ENCODE results near the gene CA10.

Gene CA10

GRCh38 chr17:52181782-52182181 is 23.3 kb upstream of the CA10 start:
- H3K27ac Mint-ChIP-seq: no peak overlapping the region
- peaks cover 14% of the 10 kb centered on the region for H3K9me3 Mint-ChIP-seq
- TF ChIP-seq CTCF (IDR thresholded peaks at IDR 0.05; ENCODE audit: unreplicated experiment in 3 of 3): no peak
- H3K4me3 Mint-ChIP-seq: no peak overlapping the region
- no peaks in the 10 kb centered on the region for H3K4me1 Mint-ChIP-seq
- peaks cover 4% of the 10 kb centered on the region for H3K27me3 Mint-ChIP-seq (ENCODE audit: low read depth)
- no peaks in the 10 kb centered on the region for H3K36me3 Mint-ChIP-seq (ENCODE audit: low read depth)

GRCh38 chr17:52178012-52178411 is 19.5 kb upstream of the CA10 start:
- Mint-ChIP-seq H3K36me3 (ENCODE audit: low read depth) (no peaks in the 10 kb centered on the region), H3K27ac (no peak overlapping the region), H3K9me3 (no peaks in the 10 kb centered on the region), H3K4me3 (no peak overlapping the region), H3K4me1 (no peaks in the 10 kb centered on the region), H3K27me3 (ENCODE audit: low read depth) (peaks cover 4% of the 10 kb centered on the region)
- TF ChIP-seq CTCF (IDR thresholded peaks at IDR 0.05; ENCODE audit: unreplicated experiment in 3 of 3): no peak

- Mint-ChIP-seq H3K36me3 (ENCODE audit: low read depth) (no peaks in the 10 kb centered on the region), H3K4me1 (no peaks in the 10 kb centered on the region)
These were observed 12.6 kb upstream of the CA10 start for GRCh38 chr17:52170963-52171572.

GRCh38 chr17:52160136-52160567 is 1.6 kb upstream of the CA10 start:
- no peak for TF ChIP-seq CTCF (IDR thresholded peaks at IDR 0.05; ENCODE audit: unreplicated experiment in 3 of 3)
- Mint-ChIP-seq H3K36me3 (ENCODE audit: low read depth) (peaks cover 5% of the 10 kb centered on the region), H3K4me1 (peaks cover 31% of the 10 kb centered on the region), H3K9me3 (peaks cover 7% of the 10 kb centered on the region), H3K27ac (peak overlapping the region in 1 of 3 experiments; percentile 68), H3K4me3 (peak overlapping the region; percentile 81 to 89 (median 84)), H3K27me3 (ENCODE audit: low read depth) (peaks cover 77% of the 10 kb centered on the region)

More at GRCh38 chr17:52170963-52171572, 12.6 kb upstream of the CA10 start:
- H3K27me3 Mint-ChIP-seq (ENCODE audit: low read depth): peaks cover 22% of the 10 kb centered on the region
- peak; percentile 68 to 76 (median 73) for TF ChIP-seq CTCF (IDR thresholded peaks at IDR 0.05; ENCODE audit: unreplicated experiment in 3 of 3)
- no peak overlapping the region for H3K27ac Mint-ChIP-seq
- no peak overlapping the region for H3K4me3 Mint-ChIP-seq
- H3K9me3 Mint-ChIP-seq: no peaks in the 10 kb centered on the region

GRCh38 chr17:52159246-52160135 is 977 bp upstream of the CA10 start:
- H3K9me3 Mint-ChIP-seq: peaks cover 7% of the 10 kb centered on the region
- peaks cover 31% of the 10 kb centered on the region for H3K4me1 Mint-ChIP-seq
- no peak for TF ChIP-seq CTCF (IDR thresholded peaks at IDR 0.05; ENCODE audit: unreplicated experiment in 3 of 3)
- peaks cover 80% of the 10 kb centered on the region for H3K27me3 Mint-ChIP-seq (ENCODE audit: low read depth)
- peak overlapping the region; percentile 81 to 89 (median 84) for H3K4me3 Mint-ChIP-seq
- peak overlapping the region in 2 of 3 experiments; percentile 16 to 68 for H3K27ac Mint-ChIP-seq
- H3K36me3 Mint-ChIP-seq (ENCODE audit: low read depth): peaks cover 5% of the 10 kb centered on the region
